C4-2B (cell line): ENCODE results near the gene PRPF19.

Source experiments
- ZFX ChIP-seq: fragments of 450-650 bp; IDR thresholded peaks from 2 replicates; pipeline ENCODE4 v1.6.1; 2017
- TF ChIP-seq, protein P1 (sequence below): fragments of 450-650 bp; conservative IDR thresholded peaks from 2 replicates; pipeline ENCODE4 v1.5.1; 2017; ENCODE audit warnings: mild to moderate bottlenecking

GRCh38 chr11:60945295-60945667, 38.9 kb upstream of the PRPF19 start:
- TF ChIP-seq, protein P1, sequence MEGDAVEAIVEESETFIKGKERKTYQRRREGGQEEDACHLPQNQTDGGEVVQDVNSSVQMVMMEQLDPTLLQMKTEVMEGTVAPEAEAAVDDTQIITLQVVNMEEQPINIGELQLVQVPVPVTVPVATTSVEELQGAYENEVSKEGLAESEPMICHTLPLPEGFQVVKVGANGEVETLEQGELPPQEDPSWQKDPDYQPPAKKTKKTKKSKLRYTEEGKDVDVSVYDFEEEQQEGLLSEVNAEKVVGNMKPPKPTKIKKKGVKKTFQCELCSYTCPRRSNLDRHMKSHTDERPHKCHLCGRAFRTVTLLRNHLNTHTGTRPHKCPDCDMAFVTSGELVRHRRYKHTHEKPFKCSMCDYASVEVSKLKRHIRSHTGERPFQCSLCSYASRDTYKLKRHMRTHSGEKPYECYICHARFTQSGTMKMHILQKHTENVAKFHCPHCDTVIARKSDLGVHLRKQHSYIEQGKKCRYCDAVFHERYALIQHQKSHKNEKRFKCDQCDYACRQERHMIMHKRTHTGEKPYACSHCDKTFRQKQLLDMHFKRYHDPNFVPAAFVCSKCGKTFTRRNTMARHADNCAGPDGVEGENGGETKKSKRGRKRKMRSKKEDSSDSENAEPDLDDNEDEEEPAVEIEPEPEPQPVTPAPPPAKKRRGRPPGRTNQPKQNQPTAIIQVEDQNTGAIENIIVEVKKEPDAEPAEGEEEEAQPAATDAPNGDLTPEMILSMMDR: no peak
- no peak for TF ChIP-seq ZFX
